Neural cell (in vitro differentiated cells): Measurements from ENCODE around the gene DLG2. TPM values are rescaled to one million over a fixed set of nuclear protein-coding genes. Genes with fewer than 3 reads are reported as not detected.

Experiments
- H2AFZ ChIP-seq: fragments of 200-600, 300-800 bp; sonication (generic), shearing (Covaris generic); 2 replicates; pipeline ENCODE4 v1.6.0; 2014; ENCODE audit warnings: low read depth, mild to moderate bottlenecking, antibody characterized with exemption, low read length, moderate library complexity
- H3F3A ChIP-seq: fragments of 200-600 bp; shearing (Covaris generic); 2 replicates; pipeline ENCODE4 v1.6.1; 2016; ENCODE audit warnings: mild to moderate bottlenecking, moderate library complexity, mixed read lengths, antibody characterized with exemption, low read length; ENCODE audit not compliant: insufficient read depth, poor library complexity, severe bottlenecking
- H3K27ac ChIP-seq: fragments of 200-600, 300-800 bp; sonication (generic), shearing (Covaris generic); 2 replicates; pipeline ENCODE4 v1.5.1; 2014; ENCODE audit warnings: mild to moderate bottlenecking, low read length, moderate library complexity
- H3K27me3 ChIP-seq: fragments of 300-800, 200-600 bp; sonication (generic), shearing (Covaris generic); 2 replicates; pipeline ENCODE4 v1.6.0; 2014; ENCODE audit warnings: mild to moderate bottlenecking, low read depth, low read length, moderate library complexity; ENCODE audit not compliant: insufficient read depth
- H3K36me3 ChIP-seq: fragments of 300-800, 200-600 bp; sonication (generic), shearing (Covaris generic); 2 replicates; pipeline ENCODE4 v1.5.1; 2014; ENCODE audit warnings: mild to moderate bottlenecking, antibody characterized with exemption, low read length, moderate library complexity; ENCODE audit not compliant: insufficient read depth
- H3K4me2 ChIP-seq: fragments of 300-800, 200-600 bp; sonication (generic), shearing (Covaris generic); 2 replicates; pipeline ENCODE4 v1.6.0; 2014; ENCODE audit warnings: mild to moderate bottlenecking, low read length
- H3K4me3 ChIP-seq: fragments of 300-800, 200-600 bp; sonication (generic), shearing (Covaris generic); 2 replicates; pipeline ENCODE4 v1.5.1; 2014; ENCODE audit warnings: mild to moderate bottlenecking, low read length, moderate library complexity
- H3K79me2 ChIP-seq: fragments of 200-600 bp; shearing (Covaris generic); replicated peaks from 2 replicates; pipeline ENCODE4 v1.6.0; 2014; ENCODE audit warnings: mild to moderate bottlenecking, low read length, moderate library complexity; ENCODE audit not compliant: insufficient read depth
- H3K9ac ChIP-seq: fragments of 300-800, 200-600 bp; sonication (generic), shearing (Covaris generic); 2 replicates; pipeline ENCODE4 v1.6.1; 2016; ENCODE audit warnings: mild to moderate bottlenecking, low read length, mixed read lengths
- H3K9me2 ChIP-seq: fragments of 200-600 bp; shearing (Covaris generic); 2 replicates; pipeline ENCODE4 v1.6.1; 2016; ENCODE audit warnings: mild to moderate bottlenecking, low read length, mixed read lengths; ENCODE audit not compliant: insufficient read depth
- H3K9me3 ChIP-seq: fragments of 200-600, 300-800 bp; sonication (generic), shearing (Covaris generic); 2 replicates; pipeline ENCODE4 v1.6.1; 2016; ENCODE audit warnings: mild to moderate bottlenecking, mixed run types, low read length, moderate library complexity, mixed read lengths
- H4K20me1 ChIP-seq: fragments of 200-600 bp; shearing (Covaris generic); 2 replicates; pipeline ENCODE4 v1.6.1; 2016; ENCODE audit warnings: mild to moderate bottlenecking, mixed run types; ENCODE audit not compliant: insufficient read depth
- EP300 ChIP-seq: fragments of 450-650 bp; conservative IDR thresholded peaks from 2 replicates; pipeline ENCODE4 v1.6.1; 2014; ENCODE audit warnings: antibody characterized with exemption, mild to moderate bottlenecking, moderate library complexity; ENCODE audit not compliant: poor library complexity, severe bottlenecking
- EZH2 ChIP-seq: fragments of 200-600, 300-800 bp; shearing (Covaris generic), sonication (generic); IDR thresholded peaks from 2 replicates; pipeline ENCODE4 v1.6.1; 2014; ENCODE audit warnings: antibody characterized with exemption, low read length, borderline replicate concordance, mild to moderate bottlenecking; ENCODE audit not compliant: insufficient read depth, poor library complexity, severe bottlenecking
- MXI1 ChIP-seq: fragments of 450-650 bp; conservative IDR thresholded peaks from 2 replicates; pipeline ENCODE4 v1.6.1; 2014; ENCODE audit warnings: antibody characterized with exemption, mild to moderate bottlenecking; ENCODE audit not compliant: poor library complexity, severe bottlenecking
- POLR2AphosphoS5 ChIP-seq: IDR thresholded peaks from 2 replicates; pipeline ENCODE4 v1.6.1; 2012
- RAD21 ChIP-seq: fragments of 450-650 bp; conservative IDR thresholded peaks from 2 replicates; pipeline ENCODE4 v1.6.1; 2014; ENCODE audit warnings: antibody characterized with exemption, mild to moderate bottlenecking, moderate library complexity
- REST ChIP-seq: IDR thresholded peaks from 2 replicates; pipeline ENCODE4 v1.6.1; 2012; ENCODE audit warnings: borderline replicate concordance
- SMC3 ChIP-seq: fragments of 450-650 bp; conservative IDR thresholded peaks from 2 replicates; pipeline ENCODE4 v1.6.1; 2014; ENCODE audit warnings: antibody characterized with exemption, mild to moderate bottlenecking, moderate library complexity; ENCODE audit not compliant: poor library complexity
- TAF1 ChIP-seq: IDR thresholded peaks from 2 replicates; pipeline ENCODE4 v1.6.1; 2012; ENCODE audit warnings: low read depth
- polyA plus RNA-seq: library from polyadenylated mRNA; depleted of rRNA; stranded (reverse); fragments of >200 nt; gene quantifications from 2 replicates; pipeline ENCODE4 v1.2.3, GENCODE V29; 2014
- TF ChIP-seq, protein P1 (sequence below): fragments of 450-650 bp; IDR thresholded peaks from 2 replicates; pipeline ENCODE4 v1.5.1; 2014; ENCODE audit warnings: antibody characterized with exemption, mild to moderate bottlenecking, moderate library complexity; ENCODE audit not compliant: poor library complexity, severe bottlenecking

Gene DLG2
- polyA plus RNA-seq, 1 donor from 2014 or later, result 179 TPM

GRCh38 chr11:83717537-83717936, 1909.6 kb downstream of the DLG2 start:
- Histone ChIP-seq H3K27ac (no peak overlapping the region), H3K9ac (no peak overlapping the region), H3K4me3 (no peak overlapping the region), H3K27me3 (no peaks in the 10 kb centered on the region), H3K36me3 (no peaks in the 10 kb centered on the region), H3K9me3 (no peaks in the 10 kb centered on the region), H3K79me2 (no peaks in the 10 kb centered on the region), H3K9me2 (no peaks in the 10 kb centered on the region), H2AFZ (no peak overlapping the region), H4K20me1 (no peaks in the 10 kb centered on the region), H3K4me2 (no peak overlapping the region), H3F3A (no peaks in the 10 kb centered on the region)
- no peak for TF ChIP-seq RAD21
- TF ChIP-seq, protein P1, sequence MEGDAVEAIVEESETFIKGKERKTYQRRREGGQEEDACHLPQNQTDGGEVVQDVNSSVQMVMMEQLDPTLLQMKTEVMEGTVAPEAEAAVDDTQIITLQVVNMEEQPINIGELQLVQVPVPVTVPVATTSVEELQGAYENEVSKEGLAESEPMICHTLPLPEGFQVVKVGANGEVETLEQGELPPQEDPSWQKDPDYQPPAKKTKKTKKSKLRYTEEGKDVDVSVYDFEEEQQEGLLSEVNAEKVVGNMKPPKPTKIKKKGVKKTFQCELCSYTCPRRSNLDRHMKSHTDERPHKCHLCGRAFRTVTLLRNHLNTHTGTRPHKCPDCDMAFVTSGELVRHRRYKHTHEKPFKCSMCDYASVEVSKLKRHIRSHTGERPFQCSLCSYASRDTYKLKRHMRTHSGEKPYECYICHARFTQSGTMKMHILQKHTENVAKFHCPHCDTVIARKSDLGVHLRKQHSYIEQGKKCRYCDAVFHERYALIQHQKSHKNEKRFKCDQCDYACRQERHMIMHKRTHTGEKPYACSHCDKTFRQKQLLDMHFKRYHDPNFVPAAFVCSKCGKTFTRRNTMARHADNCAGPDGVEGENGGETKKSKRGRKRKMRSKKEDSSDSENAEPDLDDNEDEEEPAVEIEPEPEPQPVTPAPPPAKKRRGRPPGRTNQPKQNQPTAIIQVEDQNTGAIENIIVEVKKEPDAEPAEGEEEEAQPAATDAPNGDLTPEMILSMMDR, result no peak

- Histone ChIP-seq H4K20me1 (no peaks in the 10 kb centered on the region), H3K27me3 (no peaks in the 10 kb centered on the region), H3K9me2 (no peaks in the 10 kb centered on the region), H3K4me2 (no peak overlapping the region), H3F3A (no peaks in the 10 kb centered on the region), H3K27ac (no peak overlapping the region), H3K36me3 (no peaks in the 10 kb centered on the region), H2AFZ (no peak overlapping the region), H3K79me2 (no peaks in the 10 kb centered on the region), H3K9me3 (no peaks in the 10 kb centered on the region), H3K9ac (no peak overlapping the region), H3K4me3 (no peak overlapping the region)
- TF ChIP-seq EZH2, result no peak
- no peak for TF ChIP-seq RAD21
- no peak for TF ChIP-seq EP300
- TF ChIP-seq, protein P1, result no peak
- no peak for TF ChIP-seq TAF1
- TF ChIP-seq MXI1, result no peak
- TF ChIP-seq SMC3, result no peak
- no peak for TF ChIP-seq REST
- TF ChIP-seq POLR2AphosphoS5, result no peak
These were observed 1911.1 kb downstream of the DLG2 start for GRCh38 chr11:83715927-83716535.
